ENCODE results near the gene CENPB.

CENPB gene

GRCh38 chr20:3758566-3758965 is 28.0 kb downstream of the CENPB start:
- no peak overlapping the region for H3K4me3 ChIP-seq (ENCODE audit: low read length in 2 of 2)
- no peaks in the 10 kb centered on the region for H3K9me3 ChIP-seq (ENCODE audit: control insufficient read depth in 2 of 2, low read length in 2 of 2)
- no peak overlapping the region for H3K9ac ChIP-seq (ENCODE audit: low read depth in 1 of 2, low read length in 2 of 2)
- H3K27ac ChIP-seq (ENCODE audit: low read depth in 2 of 2, low read length in 2 of 2): no peak overlapping the region
- H3K27me3 ChIP-seq (ENCODE audit: control insufficient read depth in 2 of 2, insufficient read depth in 2 of 2, low read length in 2 of 2): no peaks in the 10 kb centered on the region
- H3K36me3 ChIP-seq (ENCODE audit: control insufficient read depth in 2 of 2, insufficient read depth in 2 of 2, low read length in 2 of 2): peaks cover 0 to 10% of the 10 kb centered on the region in 2 donors
- H3K4me1 ChIP-seq (ENCODE audit: control insufficient read depth in 2 of 2, insufficient read depth in 2 of 2, low read length in 2 of 2): peaks cover 0 to under 1% of the 10 kb centered on the region in 2 donors

GRCh38 chr20:3757268-3757667 is 29.3 kb downstream of the CENPB start:
- H3K27ac ChIP-seq (ENCODE audit: low read depth in 2 of 2, low read length in 2 of 2): no peak overlapping the region
- no peaks in the 10 kb centered on the region for H3K4me1 ChIP-seq (ENCODE audit: control insufficient read depth in 2 of 2, insufficient read depth in 2 of 2, low read length in 2 of 2)
- no peak overlapping the region for H3K4me3 ChIP-seq (ENCODE audit: low read length in 2 of 2)
- no peak overlapping the region for H3K9ac ChIP-seq (ENCODE audit: low read depth in 1 of 2, low read length in 2 of 2)
- H3K9me3 ChIP-seq (ENCODE audit: control insufficient read depth in 2 of 2, low read length in 2 of 2): no peaks in the 10 kb centered on the region
- H3K27me3 ChIP-seq (ENCODE audit: control insufficient read depth in 2 of 2, insufficient read depth in 2 of 2, low read length in 2 of 2): no peaks in the 10 kb centered on the region
- peaks cover 0 to 10% of the 10 kb centered on the region in 2 donors for H3K36me3 ChIP-seq (ENCODE audit: control insufficient read depth in 2 of 2, insufficient read depth in 2 of 2, low read length in 2 of 2)

GRCh38 chr20:3755814-3756480 is 30.6 kb downstream of the CENPB start:
- peaks cover 0 to 10% of the 10 kb centered on the region in 2 donors for H3K36me3 ChIP-seq (ENCODE audit: control insufficient read depth in 2 of 2, insufficient read depth in 2 of 2, low read length in 2 of 2)
- H3K27me3 ChIP-seq (ENCODE audit: control insufficient read depth in 2 of 2, insufficient read depth in 2 of 2, low read length in 2 of 2): peaks cover 0 to under 1% of the 10 kb centered on the region in 2 donors
- no peaks in the 10 kb centered on the region for H3K9me3 ChIP-seq (ENCODE audit: control insufficient read depth in 2 of 2, low read length in 2 of 2)
- no peak overlapping the region for H3K27ac ChIP-seq (ENCODE audit: low read depth in 2 of 2, low read length in 2 of 2)
- H3K4me3 ChIP-seq (ENCODE audit: low read length in 2 of 2): no peak overlapping the region
- H3K4me1 ChIP-seq (ENCODE audit: control insufficient read depth in 2 of 2, insufficient read depth in 2 of 2, low read length in 2 of 2): peaks cover 0 to 2% of the 10 kb centered on the region in 2 donors
- no peak overlapping the region for H3K9ac ChIP-seq (ENCODE audit: low read depth in 1 of 2, low read length in 2 of 2)

GRCh38 chr20:3755269-3755668 is 31.3 kb downstream of the CENPB start:
- Histone ChIP-seq H3K36me3 (ENCODE audit: control insufficient read depth in 2 of 2, insufficient read depth in 2 of 2, low read length in 2 of 2) (peaks cover 0 to 10% of the 10 kb centered on the region in 2 donors), H3K27me3 (ENCODE audit: control insufficient read depth in 2 of 2, insufficient read depth in 2 of 2, low read length in 2 of 2) (peaks cover 0 to 7% of the 10 kb centered on the region in 2 donors), H3K9ac (ENCODE audit: low read depth in 1 of 2, low read length in 2 of 2) (no peak overlapping the region), H3K27ac (ENCODE audit: low read depth in 2 of 2, low read length in 2 of 2) (no peak overlapping the region), H3K4me3 (ENCODE audit: low read length in 2 of 2) (no peak overlapping the region), H3K4me1 (ENCODE audit: control insufficient read depth in 2 of 2, insufficient read depth in 2 of 2, low read length in 2 of 2) (peaks cover 0 to 2% of the 10 kb centered on the region in 2 donors), H3K9me3 (ENCODE audit: control insufficient read depth in 2 of 2, low read length in 2 of 2) (no peaks in the 10 kb centered on the region)

GRCh38 chr20:3754276-3754630 is 32.3 kb downstream of the CENPB start:
- Histone ChIP-seq H3K4me3 (ENCODE audit: low read length in 2 of 2) (no peak overlapping the region), H3K27ac (ENCODE audit: low read depth in 2 of 2, low read length in 2 of 2) (no peak overlapping the region), H3K4me1 (ENCODE audit: control insufficient read depth in 2 of 2, insufficient read depth in 2 of 2, low read length in 2 of 2) (peaks cover 0 to 5% of the 10 kb centered on the region in 2 donors), H3K36me3 (ENCODE audit: control insufficient read depth in 2 of 2, insufficient read depth in 2 of 2, low read length in 2 of 2) (peaks cover 0 to 10% of the 10 kb centered on the region in 2 donors), H3K27me3 (ENCODE audit: control insufficient read depth in 2 of 2, insufficient read depth in 2 of 2, low read length in 2 of 2) (peaks cover 0 to 7% of the 10 kb centered on the region in 2 donors), H3K9ac (ENCODE audit: low read depth in 1 of 2, low read length in 2 of 2) (no peak overlapping the region), H3K9me3 (ENCODE audit: control insufficient read depth in 2 of 2, low read length in 2 of 2) (no peaks in the 10 kb centered on the region)

GRCh38 chr20:3753501-3754275 is 32.9 kb downstream of the CENPB start:
- H3K4me1 ChIP-seq (ENCODE audit: control insufficient read depth in 2 of 2, insufficient read depth in 2 of 2, low read length in 2 of 2): peaks cover 0 to 5% of the 10 kb centered on the region in 2 donors
- H3K9me3 ChIP-seq (ENCODE audit: control insufficient read depth in 2 of 2, low read length in 2 of 2): no peaks in the 10 kb centered on the region
- H3K27ac ChIP-seq (ENCODE audit: low read depth in 2 of 2, low read length in 2 of 2): no peak overlapping the region
- H3K36me3 ChIP-seq (ENCODE audit: control insufficient read depth in 2 of 2, insufficient read depth in 2 of 2, low read length in 2 of 2): peaks cover 0 to 10% of the 10 kb centered on the region in 2 donors
- no peak overlapping the region for H3K9ac ChIP-seq (ENCODE audit: low read depth in 1 of 2, low read length in 2 of 2)
- peaks cover 0 to 8% of the 10 kb centered on the region in 2 donors for H3K27me3 ChIP-seq (ENCODE audit: control insufficient read depth in 2 of 2, insufficient read depth in 2 of 2, low read length in 2 of 2)
- H3K4me3 ChIP-seq (ENCODE audit: low read length in 2 of 2): no peak overlapping the region

GRCh38 chr20:3753098-3753497 is 33.4 kb downstream of the CENPB start:
- Histone ChIP-seq H3K27ac (ENCODE audit: low read depth in 2 of 2, low read length in 2 of 2) (no peak overlapping the region), H3K9ac (ENCODE audit: low read depth in 1 of 2, low read length in 2 of 2) (no peak overlapping the region), H3K4me3 (ENCODE audit: low read length in 2 of 2) (no peak overlapping the region), H3K27me3 (ENCODE audit: control insufficient read depth in 2 of 2, insufficient read depth in 2 of 2, low read length in 2 of 2) (peaks cover 0 to 12% of the 10 kb centered on the region in 2 donors), H3K4me1 (ENCODE audit: control insufficient read depth in 2 of 2, insufficient read depth in 2 of 2, low read length in 2 of 2) (peaks cover 0 to 5% of the 10 kb centered on the region in 2 donors), H3K36me3 (ENCODE audit: control insufficient read depth in 2 of 2, insufficient read depth in 2 of 2, low read length in 2 of 2) (peaks cover 0 to 6% of the 10 kb centered on the region in 2 donors), H3K9me3 (ENCODE audit: control insufficient read depth in 2 of 2, low read length in 2 of 2) (no peaks in the 10 kb centered on the region)

- Histone ChIP-seq H3K9me3 (ENCODE audit: control insufficient read depth in 2 of 2, low read length in 2 of 2) (no peaks in the 10 kb centered on the region), H3K27me3 (ENCODE audit: control insufficient read depth in 2 of 2, insufficient read depth in 2 of 2, low read length in 2 of 2) (peaks cover 0 to 12% of the 10 kb centered on the region in 2 donors), H3K4me3 (ENCODE audit: low read length in 2 of 2) (peak overlapping the region; percentile 20 to 56), H3K4me1 (ENCODE audit: control insufficient read depth in 2 of 2, insufficient read depth in 2 of 2, low read length in 2 of 2) (peaks cover 0 to 5% of the 10 kb centered on the region in 2 donors), H3K9ac (ENCODE audit: low read depth in 1 of 2, low read length in 2 of 2) (no peak overlapping the region), H3K36me3 (ENCODE audit: control insufficient read depth in 2 of 2, insufficient read depth in 2 of 2, low read length in 2 of 2) (peaks cover 0 to 3% of the 10 kb centered on the region in 2 donors), H3K27ac (ENCODE audit: low read depth in 2 of 2, low read length in 2 of 2) (no peak overlapping the region)
These were observed 34.2 kb downstream of the CENPB start for GRCh38 chr20:3752386-3752759.

- Histone ChIP-seq H3K27me3 (ENCODE audit: control insufficient read depth in 2 of 2, insufficient read depth in 2 of 2, low read length in 2 of 2) (peaks cover 4 to 12% of the 10 kb centered on the region in 2 donors), H3K9me3 (ENCODE audit: control insufficient read depth in 2 of 2, low read length in 2 of 2) (no peaks in the 10 kb centered on the region), H3K4me3 (ENCODE audit: low read length in 2 of 2) (peak overlapping the region; percentile 20 to 56), H3K9ac (ENCODE audit: low read depth in 1 of 2, low read length in 2 of 2) (no peak overlapping the region), H3K27ac (ENCODE audit: low read depth in 2 of 2, low read length in 2 of 2) (no peak overlapping the region), H3K4me1 (ENCODE audit: control insufficient read depth in 2 of 2, insufficient read depth in 2 of 2, low read length in 2 of 2) (peaks cover 0 to 5% of the 10 kb centered on the region in 2 donors), H3K36me3 (ENCODE audit: control insufficient read depth in 2 of 2, insufficient read depth in 2 of 2, low read length in 2 of 2) (peaks cover 0 to 3% of the 10 kb centered on the region in 2 donors)
These were observed 34.7 kb downstream of the CENPB start for GRCh38 chr20:3751675-3752385.

- H3K9ac ChIP-seq (ENCODE audit: low read depth in 1 of 2, low read length in 2 of 2): no peak overlapping the region
- peaks cover 0 to 3% of the 10 kb centered on the region in 2 donors for H3K36me3 ChIP-seq (ENCODE audit: control insufficient read depth in 2 of 2, insufficient read depth in 2 of 2, low read length in 2 of 2)
- H3K4me1 ChIP-seq (ENCODE audit: control insufficient read depth in 2 of 2, insufficient read depth in 2 of 2, low read length in 2 of 2): peaks cover 0 to 5% of the 10 kb centered on the region in 2 donors
- no peak overlapping the region for H3K4me3 ChIP-seq (ENCODE audit: low read length in 2 of 2)
- H3K27me3 ChIP-seq (ENCODE audit: control insufficient read depth in 2 of 2, insufficient read depth in 2 of 2, low read length in 2 of 2): peaks cover 4 to 12% of the 10 kb centered on the region in 2 donors
- no peak overlapping the region for H3K27ac ChIP-seq (ENCODE audit: low read depth in 2 of 2, low read length in 2 of 2)
- no peaks in the 10 kb centered on the region for H3K9me3 ChIP-seq (ENCODE audit: control insufficient read depth in 2 of 2, low read length in 2 of 2)
These were observed 35.2 kb downstream of the CENPB start for GRCh38 chr20:3751305-3751674.
